Peyer's patch (tissue), 4 donors: ENCODE results near the gene CPA1.

Experiments
- CTCF ChIP-seq, 6 experiments: fragments of 450-650 bp in 4 of 6; fragments of 200-600 bp in 2 of 6; sonication (generic) in 1 of 6; IDR thresholded peaks; one replicate each; pipeline ENCODE4 v1.5.1; 2017 to 2019; ENCODE audit warnings: antibody characterized with exemption in 6 of 6, mild to moderate bottlenecking in 3 of 6, moderate library complexity in 1 of 6
- POLR2A ChIP-seq, 2 donors: fragments of 450-650 bp; IDR thresholded peaks; one replicate each; pipeline ENCODE4 v1.5.1; 2017; ENCODE audit warnings: antibody characterized with exemption in 2 of 2, mild to moderate bottlenecking in 2 of 2, moderate library complexity in 2 of 2

GRCh38 chr7:130372402-130373165, 7.7 kb upstream of the CPA1 start:
- TF ChIP-seq CTCF (IDR thresholded peaks at IDR 0.05) = no peak
- TF ChIP-seq POLR2A (IDR thresholded peaks at IDR 0.05) = no peak
